Endodermal cell (in vitro differentiated cells): Measurements from ENCODE around the gene GALR2. TPM values are rescaled to one million over a fixed set of nuclear protein-coding genes. Genes with fewer than 3 reads are reported as not detected.
A peak's percentile ranks its signal among the peaks of the same experiment; 100 is the strongest.

Source experiments
- DNase-seq: peaks from one replicate; pipeline ENCODE4 v3.0.0-alpha.2; 2017
- H3K27ac ChIP-seq: 2 replicates; pipeline ENCODE4 v1.5.1; 2013; ENCODE audit warnings: mild to moderate bottlenecking, low read depth, low read length, moderate library complexity
- H3K27me3 ChIP-seq: 2 replicates; pipeline ENCODE4 v1.6.1; 2013; ENCODE audit warnings: mild to moderate bottlenecking, low read length, moderate library complexity; ENCODE audit not compliant: insufficient read depth, control insufficient read depth, poor library complexity, severe bottlenecking
- H3K36me3 ChIP-seq: 2 replicates; pipeline ENCODE4 v1.7.0; 2013; ENCODE audit warnings: mild to moderate bottlenecking, low read length, moderate library complexity; ENCODE audit not compliant: control insufficient read depth, insufficient read depth
- H3K4me1 ChIP-seq: one replicate; pipeline ENCODE4 v1.7.0; 2013; ENCODE audit warnings: low read length; ENCODE audit not compliant: control insufficient read depth, insufficient read depth
- H3K4me3 ChIP-seq: 2 replicates; pipeline ENCODE4 v1.5.1; 2013; ENCODE audit warnings: mild to moderate bottlenecking, low read length, moderate library complexity
- H3K9ac ChIP-seq: 2 replicates; pipeline ENCODE4 v1.6.1; 2013; ENCODE audit warnings: mild to moderate bottlenecking, low read length, moderate library complexity; ENCODE audit not compliant: poor library complexity, severe bottlenecking; ENCODE audit errors: extremely low read depth
- H3K9me3 ChIP-seq: 2 replicates; pipeline ENCODE4 v1.6.1; 2013; ENCODE audit warnings: mild to moderate bottlenecking, low read length, moderate library complexity; ENCODE audit not compliant: control insufficient read depth
- H3K27ac Mint-ChIP-seq: 2 replicates; pipeline ENCODE4 v1.8.0; 2020; ENCODE audit warnings: mixed read lengths
- H3K27me3 Mint-ChIP-seq: 2 replicates; pipeline ENCODE4 v1.8.0; 2021; ENCODE audit warnings: mild to moderate bottlenecking, mixed read lengths; ENCODE audit not compliant: insufficient read depth
- H3K36me3 Mint-ChIP-seq: 2 replicates; pipeline ENCODE4 v1.8.0; 2020; ENCODE audit warnings: low read depth, mixed read lengths
- H3K4me1 Mint-ChIP-seq: 2 replicates; pipeline ENCODE4 v1.8.0; 2020; ENCODE audit warnings: mixed read lengths
- H3K4me3 Mint-ChIP-seq: 2 replicates; pipeline ENCODE4 v1.8.0; 2020; ENCODE audit warnings: mild to moderate bottlenecking, moderate library complexity, mixed read lengths
- H3K9me3 Mint-ChIP-seq: 2 replicates; pipeline ENCODE4 v1.8.0; 2020; ENCODE audit warnings: mild to moderate bottlenecking, mixed read lengths
- WGBS, 2 experiments: methylation state at CpG; one replicate each; pipeline versions ENCODE4 v1.1.5 to v1.1.7; 2013; ENCODE audit warnings: missing lambda C conversion rate in 2 of 2, mixed read lengths in 1 of 2; ENCODE audit not compliant: insufficient coverage in 1 of 2, insufficient read length in 1 of 2; 5-methylcytosine and 5-hydroxymethylcytosine counted together
- total RNA-seq, 2 donors: library from RNA; stranded (reverse); fragmentation: NEBNext Ultra II Directional in 1 of 2; extraction: Animal tissue kit (Norgen Biotek cat#: 25700) in 1 of 2; gene quantifications; 2 replicates in 1 of 2; 3 replicates in 1 of 2; pipeline ENCODE4 v1.2.1, GENCODE V29; 2021
- TF ChIP-seq, protein P1 (sequence below): fragments of 200-600 bp; sonication (generic); conservative IDR thresholded peaks from 2 replicates; pipeline ENCODE4 v1.5.0; 2021; ENCODE audit warnings: antibody characterized with exemption, mild to moderate bottlenecking

The GALR2 gene
- total RNA-seq, 2 donors from 2014 or later, result not detected

- Mint-ChIP-seq H3K36me3 (peaks cover 12% of the 10 kb centered on the region), H3K27me3 (peaks cover 53% of the 10 kb centered on the region), H3K9me3 (no peaks in the 10 kb centered on the region), H3K4me1 (peaks cover 24% of the 10 kb centered on the region), H3K27ac (no peak overlapping the region), H3K4me3 (no peak overlapping the region)
- H3K4me1 ChIP-seq, result peaks cover 15% of the 10 kb centered on the region
- WGBS, 2 experiments, result 43 to 62% methylated on average over 1 to 9 of the region's 9 CpGs
- TF ChIP-seq, protein P1, sequence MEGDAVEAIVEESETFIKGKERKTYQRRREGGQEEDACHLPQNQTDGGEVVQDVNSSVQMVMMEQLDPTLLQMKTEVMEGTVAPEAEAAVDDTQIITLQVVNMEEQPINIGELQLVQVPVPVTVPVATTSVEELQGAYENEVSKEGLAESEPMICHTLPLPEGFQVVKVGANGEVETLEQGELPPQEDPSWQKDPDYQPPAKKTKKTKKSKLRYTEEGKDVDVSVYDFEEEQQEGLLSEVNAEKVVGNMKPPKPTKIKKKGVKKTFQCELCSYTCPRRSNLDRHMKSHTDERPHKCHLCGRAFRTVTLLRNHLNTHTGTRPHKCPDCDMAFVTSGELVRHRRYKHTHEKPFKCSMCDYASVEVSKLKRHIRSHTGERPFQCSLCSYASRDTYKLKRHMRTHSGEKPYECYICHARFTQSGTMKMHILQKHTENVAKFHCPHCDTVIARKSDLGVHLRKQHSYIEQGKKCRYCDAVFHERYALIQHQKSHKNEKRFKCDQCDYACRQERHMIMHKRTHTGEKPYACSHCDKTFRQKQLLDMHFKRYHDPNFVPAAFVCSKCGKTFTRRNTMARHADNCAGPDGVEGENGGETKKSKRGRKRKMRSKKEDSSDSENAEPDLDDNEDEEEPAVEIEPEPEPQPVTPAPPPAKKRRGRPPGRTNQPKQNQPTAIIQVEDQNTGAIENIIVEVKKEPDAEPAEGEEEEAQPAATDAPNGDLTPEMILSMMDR, result no peak
- peaks cover 54% of the 10 kb centered on the region for H3K27me3 ChIP-seq
- no peak overlapping the region for H3K27ac ChIP-seq
- H3K9ac ChIP-seq, result no peak overlapping the region
- H3K9me3 ChIP-seq, result no peaks in the 10 kb centered on the region
- no peak for DNase-seq
- H3K36me3 ChIP-seq, result peaks cover 22% of the 10 kb centered on the region
- H3K4me3 ChIP-seq, result peak overlapping the region; percentile 58
These were observed 5.0 kb downstream of the GALR2 start for GRCh38 chr17:76079535-76079955.

DNA sequence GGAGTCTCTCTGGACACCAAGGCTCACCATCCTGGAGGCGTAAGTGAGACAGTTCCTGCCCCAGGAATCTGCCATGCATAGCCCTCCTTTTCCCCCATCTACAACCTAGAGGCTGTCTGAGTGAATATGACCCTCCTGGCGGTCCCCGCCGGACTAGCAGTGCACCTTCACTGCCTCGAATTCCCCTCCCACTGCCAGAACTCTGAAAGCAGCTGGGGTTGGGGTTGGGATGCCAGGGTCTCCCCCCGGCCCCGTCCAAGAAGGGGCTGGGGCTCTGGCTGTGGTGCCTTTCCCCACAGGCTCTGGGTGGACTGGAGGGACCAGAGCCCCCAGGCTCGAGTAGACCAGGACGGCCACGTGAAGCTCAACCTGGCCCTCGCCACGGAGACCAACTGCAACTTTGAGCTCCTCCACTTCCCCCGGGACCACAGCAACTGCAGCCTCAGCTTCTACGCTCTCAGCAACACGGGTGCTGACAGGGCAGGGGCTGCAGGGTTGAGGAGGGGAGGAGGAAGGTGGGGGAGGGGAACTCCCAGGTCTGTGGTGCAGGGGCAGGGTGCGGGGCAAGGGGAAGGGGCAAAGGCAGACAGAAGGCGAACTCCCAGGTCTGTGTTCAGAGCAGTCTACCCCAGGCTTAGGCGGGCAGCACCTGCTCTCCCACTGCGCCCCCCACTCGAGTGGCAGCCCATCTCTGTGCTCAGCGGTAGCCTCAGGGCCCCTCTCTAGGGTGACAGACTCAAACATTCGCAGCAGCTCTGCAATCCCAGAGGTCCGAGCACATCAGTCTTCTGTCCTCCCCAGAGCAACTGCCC is 5.6 kb downstream of the GALR2 start:
- Histone ChIP-seq H3K27me3 (peaks cover 48% of the 10 kb centered on the region), H3K27ac (no peak overlapping the region), H3K4me3 (peak overlapping the region; percentile 58), H3K36me3 (peaks cover 29% of the 10 kb centered on the region), H3K9ac (no peak overlapping the region), H3K9me3 (no peaks in the 10 kb centered on the region), H3K4me1 (peaks cover 15% of the 10 kb centered on the region)
- no peak overlapping the region for H3K27ac Mint-ChIP-seq
- peaks cover 18% of the 10 kb centered on the region for H3K36me3 Mint-ChIP-seq
- peak; percentile 83 for DNase-seq
- H3K4me1 Mint-ChIP-seq, result peaks cover 21% of the 10 kb centered on the region
- H3K27me3 Mint-ChIP-seq, result peaks cover 47% of the 10 kb centered on the region
- H3K9me3 Mint-ChIP-seq, result no peaks in the 10 kb centered on the region
- 22% methylated on average over 13 to 23 of the region's 23 CpGs for WGBS, 2 experiments
- peak overlapping the region; percentile 34 for H3K4me3 Mint-ChIP-seq
- TF ChIP-seq, protein P1, result peak; percentile 61

GRCh38 chr17:76080768-76081287 is 6.2 kb downstream of the GALR2 start:
- WGBS, 2 experiments, result 67 to 70% methylated on average over 2 to 6 of the region's 6 CpGs
- TF ChIP-seq, protein P1, result no peak
- no peak overlapping the region for H3K4me3 ChIP-seq
- Mint-ChIP-seq H3K36me3 (peaks cover 23% of the 10 kb centered on the region), H3K9me3 (no peaks in the 10 kb centered on the region), H3K4me3 (peak overlapping the region; percentile 34), H3K27me3 (peaks cover 41% of the 10 kb centered on the region), H3K27ac (no peak overlapping the region), H3K4me1 (peaks cover 18% of the 10 kb centered on the region)
- no peak overlapping the region for H3K9ac ChIP-seq
- peak; percentile 74 for DNase-seq
- H3K9me3 ChIP-seq, result no peaks in the 10 kb centered on the region
- H3K36me3 ChIP-seq, result peaks cover 35% of the 10 kb centered on the region
- peaks cover 41% of the 10 kb centered on the region for H3K27me3 ChIP-seq
- no peak overlapping the region for H3K27ac ChIP-seq
- peaks cover 15% of the 10 kb centered on the region for H3K4me1 ChIP-seq
